IPS DF 6.9 (cell line): ENCODE results near the gene DPF1.

Experiments
- DNase-seq: peaks from one replicate; pipeline ENCODE4 v3.0.0-alpha.2; 2013; ENCODE audit warnings: low read depth, low spot score
- H3K27ac ChIP-seq: one replicate; pipeline ENCODE4 v1.5.1; 2013; ENCODE audit warnings: low read length, control low read depth
- H3K27me3 ChIP-seq: 2 replicates; pipeline ENCODE4 v1.6.1; 2013; ENCODE audit warnings: mild to moderate bottlenecking, low read length; ENCODE audit not compliant: control insufficient read depth, insufficient read depth
- H3K36me3 ChIP-seq: 2 replicates; pipeline ENCODE4 v1.6.1; 2013; ENCODE audit warnings: low read length; ENCODE audit not compliant: control insufficient read depth, insufficient read depth
- H3K4me1 ChIP-seq: 2 replicates; pipeline ENCODE4 v1.6.1; 2013; ENCODE audit warnings: low read length; ENCODE audit not compliant: control insufficient read depth, insufficient read depth
- H3K4me3 ChIP-seq: 2 replicates; pipeline ENCODE4 v1.5.1; 2013; ENCODE audit warnings: mild to moderate bottlenecking, low read length
- H3K9me3 ChIP-seq: 2 replicates; pipeline ENCODE4 v1.6.1; 2013; ENCODE audit warnings: low read length, inconsistent platforms; ENCODE audit not compliant: control insufficient read depth, insufficient read depth
- WGBS: extraction: QIAGEN DNeasy Blood & Tissue Kit; methylation state at CpG from one replicate; pipeline ENCODE4 v1.1.7; 2013; ENCODE audit warnings: mixed read lengths, missing lambda C conversion rate; ENCODE audit not compliant: insufficient read length, insufficient coverage; 5-methylcytosine and 5-hydroxymethylcytosine counted together

The DPF1 gene

DNA sequence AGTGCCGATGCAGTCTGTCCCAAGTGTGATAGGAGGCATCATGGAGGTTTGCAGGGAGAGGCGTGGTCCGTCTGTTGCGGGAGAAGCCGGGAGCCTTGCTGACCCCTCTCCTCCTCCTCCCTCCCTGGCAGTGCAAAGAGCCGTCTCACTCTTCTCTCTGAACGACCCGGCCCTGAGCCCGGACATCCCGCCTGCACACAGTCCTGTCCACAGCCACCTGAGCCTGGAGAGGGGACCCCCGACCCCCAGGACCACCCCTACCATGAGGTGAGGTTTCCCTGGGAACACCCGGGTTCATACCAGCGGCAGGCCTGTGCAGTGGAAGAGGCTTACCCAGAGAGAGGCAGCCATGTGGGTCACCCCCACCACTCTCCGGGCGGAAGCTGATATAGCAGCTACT, 22.3 kb downstream of the DPF1 start:
- Histone ChIP-seq H3K4me3 (no peak overlapping the region), H3K4me1 (no peaks in the 10 kb centered on the region), H3K27me3 (no peaks in the 10 kb centered on the region), H3K36me3 (peaks cover 16% of the 10 kb centered on the region; the same call in 1 of the 2 replicates), H3K9me3 (no peaks in the 10 kb centered on the region), H3K27ac (no peak overlapping the region)
- no peak for DNase-seq
- WGBS = no CpG with 5 or more reads among the region's 15 CpGs

- H3K4me3 ChIP-seq = no peak overlapping the region
- no peak overlapping the region for H3K27ac ChIP-seq
- no peaks in the 10 kb centered on the region for H3K4me1 ChIP-seq
- peaks cover 10% of the 10 kb centered on the region; the same call in 1 of the 2 replicates for H3K36me3 ChIP-seq
- H3K27me3 ChIP-seq = no peaks in the 10 kb centered on the region
- no peaks in the 10 kb centered on the region for H3K9me3 ChIP-seq
- DNase-seq = no peak
- WGBS = no CpG with 5 or more reads among the region's 11 CpGs
Measured at GRCh38 chr19:38199340-38199739, 24.7 kb downstream of the DPF1 start.

- no peaks in the 10 kb centered on the region for H3K27me3 ChIP-seq
- no CpG with 5 or more reads among the region's 25 CpGs for WGBS
- no peak overlapping the region for H3K27ac ChIP-seq
- DNase-seq = no peak
- no peaks in the 10 kb centered on the region for H3K9me3 ChIP-seq
- H3K36me3 ChIP-seq = peaks cover 7% of the 10 kb centered on the region; the same call in 1 of the 2 replicates
- H3K4me3 ChIP-seq = no peak overlapping the region
- no peaks in the 10 kb centered on the region for H3K4me1 ChIP-seq
Measured at GRCh38 chr19:38197937-38198704, 25.9 kb downstream of the DPF1 start.

DNA sequence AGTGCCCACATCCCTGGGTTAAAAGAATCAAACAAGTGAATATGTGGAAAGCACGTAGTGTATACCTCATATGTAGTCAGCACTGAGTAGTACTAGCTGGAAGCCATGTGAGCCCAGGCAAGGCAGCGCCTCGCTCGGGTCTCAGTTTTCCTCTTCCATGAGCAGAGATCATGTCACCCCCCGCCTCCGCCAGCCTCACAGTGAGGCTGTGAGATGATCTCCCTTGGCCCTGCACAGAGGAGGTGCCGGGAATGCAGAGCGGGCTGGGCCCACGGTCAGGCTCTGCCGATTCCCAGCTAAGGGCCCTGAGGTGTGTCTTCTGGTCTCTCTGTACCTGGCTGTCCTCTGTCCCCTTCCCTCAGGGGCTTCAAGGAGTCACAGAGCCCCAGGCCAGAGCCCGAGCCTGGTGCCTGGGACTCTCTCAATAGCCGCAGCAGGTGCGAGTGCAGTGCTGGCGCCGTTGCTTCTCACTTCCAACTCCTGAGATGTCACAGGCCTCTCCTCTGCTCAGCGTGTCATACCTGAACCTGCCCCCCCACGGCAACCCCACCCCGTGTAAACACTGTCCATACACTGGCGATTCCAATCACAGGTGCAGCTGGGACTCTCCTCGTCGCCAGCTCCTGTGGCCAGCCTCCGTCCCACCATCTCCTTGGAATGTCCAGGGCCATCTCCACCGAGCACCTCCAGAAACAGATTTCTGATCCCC, 26.9 kb downstream of the DPF1 start:
- no peaks in the 10 kb centered on the region for H3K27me3 ChIP-seq
- DNase-seq = no peak
- H3K9me3 ChIP-seq = no peaks in the 10 kb centered on the region
- no CpG with 5 or more reads among the region's 23 CpGs for WGBS
- no peaks in the 10 kb centered on the region for H3K4me1 ChIP-seq
- H3K4me3 ChIP-seq = no peak overlapping the region
- peaks cover 5% of the 10 kb centered on the region; the same call in 1 of the 2 replicates for H3K36me3 ChIP-seq
- no peak overlapping the region for H3K27ac ChIP-seq

- no peak for DNase-seq
- peaks cover 5% of the 10 kb centered on the region; the same call in 1 of the 2 replicates for H3K36me3 ChIP-seq
- H3K4me1 ChIP-seq = no peaks in the 10 kb centered on the region
- H3K27me3 ChIP-seq = no peaks in the 10 kb centered on the region
- H3K9me3 ChIP-seq = no peaks in the 10 kb centered on the region
- no CpG with 5 or more reads among the region's 13 CpGs for WGBS
- no peak overlapping the region for H3K27ac ChIP-seq
- no peak overlapping the region for H3K4me3 ChIP-seq
Measured at GRCh38 chr19:38196245-38196837, 27.7 kb downstream of the DPF1 start.

DNA sequence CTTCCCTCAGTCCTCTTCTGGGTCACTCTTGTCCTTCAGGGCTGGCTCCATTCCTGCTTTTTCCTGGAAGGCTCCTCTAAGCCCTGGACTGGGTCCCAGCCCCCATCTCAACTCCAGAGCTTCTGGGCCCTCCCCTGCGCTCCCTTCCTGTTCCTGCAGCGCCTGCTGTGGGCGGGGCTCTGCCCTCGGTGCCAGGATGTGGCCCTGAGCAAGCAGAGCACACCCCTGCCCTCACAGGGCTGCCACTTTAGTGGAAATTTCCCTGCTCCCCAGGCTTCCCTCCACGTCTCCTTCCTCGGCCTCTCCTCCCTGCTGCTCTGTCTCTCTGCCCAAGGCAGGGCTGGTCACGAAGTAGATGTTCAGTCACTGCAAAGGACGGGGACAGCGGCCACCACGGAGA, 28.8 kb downstream of the DPF1 start:
- Histone ChIP-seq H3K9me3 (no peaks in the 10 kb centered on the region), H3K4me1 (no peaks in the 10 kb centered on the region), H3K4me3 (no peak overlapping the region), H3K27me3 (no peaks in the 10 kb centered on the region), H3K27ac (no peak overlapping the region), H3K36me3 (peaks cover 5% of the 10 kb centered on the region)
- no CpG with 5 or more reads among the region's 10 CpGs for WGBS
- no peak for DNase-seq

GRCh38 chr19:38194061-38194701, 29.8 kb downstream of the DPF1 start:
- no peak overlapping the region for H3K27ac ChIP-seq
- H3K36me3 ChIP-seq = peaks cover 5% of the 10 kb centered on the region
- no peak overlapping the region for H3K4me3 ChIP-seq
- no peaks in the 10 kb centered on the region for H3K9me3 ChIP-seq
- no peaks in the 10 kb centered on the region for H3K27me3 ChIP-seq
- DNase-seq = no peak
- WGBS = no CpG with 5 or more reads among the region's 13 CpGs
- H3K4me1 ChIP-seq = no peaks in the 10 kb centered on the region

DNA sequence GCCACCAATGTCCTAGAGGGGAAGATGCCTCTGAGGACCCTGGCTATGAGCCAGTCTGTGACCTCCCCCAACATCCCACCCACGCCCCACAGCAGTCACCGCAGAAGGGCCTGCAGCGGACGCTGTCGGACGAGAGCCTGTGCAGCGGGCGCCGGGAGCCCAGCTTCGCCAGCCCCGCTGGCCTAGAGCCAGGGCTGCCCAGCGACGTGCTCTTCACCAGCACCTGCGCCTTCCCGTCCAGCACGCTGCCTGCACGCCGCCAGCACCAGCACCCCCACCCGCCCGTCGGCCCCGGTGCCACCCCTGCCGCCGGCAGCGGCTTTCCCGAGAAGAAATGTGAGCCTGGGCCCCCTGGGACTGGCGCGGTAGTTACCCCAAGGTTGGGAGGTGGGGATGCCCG, 30.6 kb downstream of the DPF1 start:
- Histone ChIP-seq H3K27ac (no peak overlapping the region), H3K4me3 (no peak overlapping the region), H3K4me1 (no peaks in the 10 kb centered on the region), H3K27me3 (no peaks in the 10 kb centered on the region), H3K9me3 (no peaks in the 10 kb centered on the region), H3K36me3 (peaks cover 3% of the 10 kb centered on the region)
- WGBS = no CpG with 5 or more reads among the region's 29 CpGs
- DNase-seq = no peak

DNA sequence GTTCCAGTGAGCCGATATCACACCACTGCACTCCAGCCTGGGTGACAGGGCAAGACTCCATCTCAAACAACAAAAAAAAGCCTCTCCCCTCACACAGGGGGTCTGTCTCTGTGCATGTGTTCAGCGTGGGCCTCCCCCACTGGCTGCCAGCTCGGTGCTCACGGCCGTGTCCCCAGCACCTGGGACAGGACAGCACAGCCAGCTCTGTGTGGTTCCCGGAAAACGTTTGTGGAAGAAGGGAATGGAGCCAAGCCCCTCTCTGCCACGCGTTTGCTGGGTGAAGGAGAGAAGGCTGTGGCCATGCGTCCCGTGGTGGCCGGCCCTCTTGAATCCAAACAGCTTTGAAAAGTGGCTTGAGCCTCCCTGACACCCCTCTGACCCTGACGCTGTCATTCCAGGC, 32.3 kb downstream of the DPF1 start:
- no CpG with 5 or more reads among the region's 13 CpGs for WGBS
- no peaks in the 10 kb centered on the region for H3K9me3 ChIP-seq
- no peak for DNase-seq
- H3K4me3 ChIP-seq = no peak overlapping the region
- no peaks in the 10 kb centered on the region for H3K27me3 ChIP-seq
- H3K27ac ChIP-seq = no peak overlapping the region
- H3K4me1 ChIP-seq = no peaks in the 10 kb centered on the region
- H3K36me3 ChIP-seq = no peaks in the 10 kb centered on the region; the same call in none of the 2 replicates

DNA sequence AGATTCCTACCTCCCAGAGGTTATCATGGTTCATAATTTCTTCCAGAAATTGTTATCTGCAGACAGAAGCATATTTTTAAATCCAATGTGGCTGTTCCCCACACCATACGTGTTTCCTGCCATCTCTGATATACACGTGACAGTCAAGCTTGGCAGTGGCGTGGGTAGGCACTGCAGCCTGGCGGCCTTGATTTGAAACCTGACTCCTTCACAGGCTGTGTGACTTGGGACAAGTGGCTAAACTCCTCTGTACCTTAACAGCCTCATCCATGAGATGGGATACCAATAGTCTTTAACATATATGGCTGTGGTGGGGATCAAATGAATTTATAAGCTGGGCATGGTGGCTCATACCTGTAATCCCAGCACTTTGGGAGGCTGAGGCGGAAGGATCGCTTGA, 33.2 kb downstream of the DPF1 start:
- DNase-seq = no peak

More for the DNA sequence above, 33.2 kb downstream of the DPF1 start:
- no peak overlapping the region for H3K27ac ChIP-seq
- H3K4me1 ChIP-seq = no peaks in the 10 kb centered on the region
- H3K36me3 ChIP-seq = no peaks in the 10 kb centered on the region; the same call in none of the 2 replicates
- H3K9me3 ChIP-seq = no peaks in the 10 kb centered on the region
- no peaks in the 10 kb centered on the region for H3K27me3 ChIP-seq
- WGBS = no CpG with 5 or more reads among the region's 6 CpGs
- no peak overlapping the region for H3K4me3 ChIP-seq
